Cardiac fibroblast (primary cell): ENCODE data around the gene LRMDA.
A peak's percentile ranks its signal among the peaks of the same experiment; 100 is the strongest.

Experiments
- DNase-seq, 2 donors: peaks; one replicate each; pipeline versions ENCODE4 v3.0.0 to v3.0.0-alpha.2; 2010; ENCODE audit warnings: low read depth in 2 of 2
- H3K4me3 ChIP-seq, 2 donors: replicated peaks in 1 of 2; 1 replicate in 1 of 2; 2 replicates in 1 of 2; pipeline ENCODE4 v1.5.1; 2011; ENCODE audit warnings: low read depth in 2 of 2, low read length in 2 of 2, mild to moderate bottlenecking in 2 of 2, moderate library complexity in 1 of 2
- TF ChIP-seq, protein P1 (sequence below): IDR thresholded peaks from one replicate; pipeline ENCODE4 v1.5.1; 2011; ENCODE audit warnings: low read depth, mild to moderate bottlenecking, low read length, inconsistent platforms

Gene LRMDA

DNA sequence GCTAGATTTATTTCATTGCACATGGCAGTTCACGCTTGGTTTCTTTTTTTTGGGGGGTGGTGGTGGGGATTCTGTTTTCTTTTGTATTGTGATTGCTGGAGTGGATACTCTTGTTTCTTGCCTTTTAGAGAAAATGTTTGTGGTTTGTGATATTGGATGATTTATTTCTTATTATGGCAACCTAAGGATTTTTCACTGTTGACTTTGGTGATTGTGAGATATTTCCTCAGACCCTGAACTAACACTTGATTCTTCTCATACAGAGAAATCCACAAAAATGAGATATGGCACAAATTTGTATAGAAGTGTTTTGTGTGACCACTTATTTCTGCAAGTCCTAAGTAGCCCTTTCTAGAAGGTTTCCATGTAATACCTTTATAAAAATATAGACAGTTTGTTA, 871.1 kb downstream of the LRMDA start:
- TF ChIP-seq, protein P1, sequence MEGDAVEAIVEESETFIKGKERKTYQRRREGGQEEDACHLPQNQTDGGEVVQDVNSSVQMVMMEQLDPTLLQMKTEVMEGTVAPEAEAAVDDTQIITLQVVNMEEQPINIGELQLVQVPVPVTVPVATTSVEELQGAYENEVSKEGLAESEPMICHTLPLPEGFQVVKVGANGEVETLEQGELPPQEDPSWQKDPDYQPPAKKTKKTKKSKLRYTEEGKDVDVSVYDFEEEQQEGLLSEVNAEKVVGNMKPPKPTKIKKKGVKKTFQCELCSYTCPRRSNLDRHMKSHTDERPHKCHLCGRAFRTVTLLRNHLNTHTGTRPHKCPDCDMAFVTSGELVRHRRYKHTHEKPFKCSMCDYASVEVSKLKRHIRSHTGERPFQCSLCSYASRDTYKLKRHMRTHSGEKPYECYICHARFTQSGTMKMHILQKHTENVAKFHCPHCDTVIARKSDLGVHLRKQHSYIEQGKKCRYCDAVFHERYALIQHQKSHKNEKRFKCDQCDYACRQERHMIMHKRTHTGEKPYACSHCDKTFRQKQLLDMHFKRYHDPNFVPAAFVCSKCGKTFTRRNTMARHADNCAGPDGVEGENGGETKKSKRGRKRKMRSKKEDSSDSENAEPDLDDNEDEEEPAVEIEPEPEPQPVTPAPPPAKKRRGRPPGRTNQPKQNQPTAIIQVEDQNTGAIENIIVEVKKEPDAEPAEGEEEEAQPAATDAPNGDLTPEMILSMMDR = no peak
- no peak overlapping the region for H3K4me3 ChIP-seq
- peak in 1 of 2 donors; percentile 31 for DNase-seq

DNA sequence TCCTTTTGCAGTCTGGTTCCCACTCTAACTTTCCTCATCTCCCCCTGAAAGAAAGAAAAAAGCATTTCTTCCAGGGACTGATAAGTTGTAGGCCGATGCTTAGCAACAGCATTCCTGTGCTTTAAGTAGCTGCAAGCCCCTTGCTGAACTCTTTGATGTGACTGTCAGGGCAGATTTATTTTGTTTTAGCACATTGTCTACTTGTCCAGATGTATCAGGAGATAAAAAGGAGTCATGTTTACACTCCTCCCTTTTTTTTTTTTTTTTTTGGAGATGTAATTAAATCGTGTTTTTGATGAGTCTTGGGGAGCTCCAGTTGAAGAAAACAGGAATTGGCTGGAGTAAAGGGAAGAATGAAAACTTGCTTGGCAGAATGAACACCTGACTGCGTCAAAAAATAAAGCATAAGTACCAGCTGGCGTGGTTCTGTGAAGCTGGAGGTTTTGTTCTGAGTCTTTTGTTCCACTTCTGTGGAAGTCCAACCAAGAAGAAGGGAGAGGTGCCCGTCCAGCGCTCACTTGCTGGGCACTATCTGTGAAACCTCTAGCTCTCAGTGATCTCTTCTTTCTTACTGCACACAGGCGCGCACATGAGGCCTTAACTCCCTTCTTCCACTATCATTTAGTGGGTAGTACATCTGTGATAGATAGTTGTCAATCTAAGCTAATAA, 871.7 kb downstream of the LRMDA start:
- TF ChIP-seq, protein P1 = no peak
- DNase-seq = peak; percentile 31 to 34
- H3K4me3 ChIP-seq = no peak overlapping the region

DNA sequence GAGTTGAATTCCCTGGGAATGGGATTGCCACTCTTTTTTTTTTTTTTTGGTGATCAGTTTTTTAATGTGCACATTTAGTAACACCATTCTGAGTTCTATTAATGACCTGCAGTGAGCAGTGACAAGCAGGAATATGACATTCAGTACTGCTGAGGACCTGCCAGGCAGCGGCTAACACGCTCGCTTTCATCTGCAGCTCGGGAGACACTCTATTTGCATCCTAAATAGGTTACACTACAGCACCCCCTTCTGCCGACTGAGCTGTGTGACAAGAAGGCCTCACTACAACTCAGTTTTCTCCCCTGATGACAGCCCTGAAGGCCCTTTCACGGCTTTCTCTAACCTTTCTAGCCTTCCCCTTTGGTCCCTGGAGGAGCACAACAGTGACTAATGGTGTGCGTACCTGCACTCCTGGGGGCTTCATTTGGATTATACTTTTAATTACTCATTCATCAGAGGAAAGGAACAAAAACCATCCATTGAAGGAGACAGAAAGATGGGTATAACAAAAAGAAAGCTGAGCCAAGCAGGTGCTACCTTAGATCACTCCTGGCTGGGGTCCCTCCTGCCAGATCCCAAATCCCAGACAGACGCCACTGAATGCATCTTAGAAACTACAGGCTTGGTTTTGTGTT, 872.4 kb downstream of the LRMDA start:
- DNase-seq = peak; percentile 84 to 88
- TF ChIP-seq, protein P1 = peak; percentile 69
- H3K4me3 ChIP-seq = no peak overlapping the region

DNA sequence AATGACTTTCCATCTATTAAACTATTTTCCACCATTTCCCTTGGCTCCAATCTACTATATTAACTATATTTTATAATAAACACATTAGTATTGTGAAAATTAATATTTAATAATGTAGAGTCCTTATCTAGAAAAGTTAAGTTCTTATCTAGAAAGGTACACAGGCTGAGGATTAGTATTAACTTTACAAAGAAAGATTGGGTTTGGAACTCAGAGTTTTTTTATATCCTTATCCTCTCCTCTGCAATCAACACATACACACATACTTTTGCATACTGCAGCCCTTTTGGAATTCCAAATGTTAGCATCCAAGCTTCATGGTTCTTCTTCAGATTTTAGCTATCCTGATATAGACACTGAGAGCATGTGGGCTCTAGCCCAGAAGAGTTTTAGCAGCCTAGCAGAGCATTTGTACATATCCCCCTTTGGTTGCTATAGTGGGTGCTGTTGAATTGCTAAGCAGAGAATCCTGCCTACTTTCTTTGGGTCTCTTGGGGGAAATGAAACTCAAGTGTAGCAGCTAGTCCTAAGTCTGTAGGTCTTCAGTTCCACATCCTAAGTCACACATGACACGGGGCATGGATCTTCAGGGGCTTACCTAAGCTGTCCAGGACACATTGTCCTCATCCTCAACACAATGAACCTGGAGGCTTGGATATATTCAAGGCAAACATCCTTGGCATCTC, 874.6 kb downstream of the LRMDA start:
- TF ChIP-seq, protein P1 = no peak
- DNase-seq = no peak
- H3K4me3 ChIP-seq = no peak overlapping the region

DNA sequence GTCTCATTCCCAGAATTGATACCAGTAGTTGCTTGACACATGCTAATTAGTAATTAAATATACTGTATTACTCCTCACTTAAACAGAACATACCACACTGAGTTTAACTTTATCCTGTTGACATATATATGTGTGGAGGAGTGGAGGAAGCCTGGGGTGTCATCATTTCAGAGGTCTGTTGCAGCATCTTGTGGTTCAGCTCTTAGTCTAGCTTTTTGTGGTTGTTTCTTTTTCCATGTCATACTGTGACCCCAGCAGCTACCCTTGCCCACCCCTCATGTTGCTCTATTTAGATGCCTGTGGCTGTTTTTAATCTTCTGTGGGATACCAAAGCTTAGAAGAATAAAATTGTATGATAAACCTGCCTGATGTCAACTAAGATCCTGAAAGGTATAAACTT, 875.4 kb downstream of the LRMDA start:
- peak; percentile 49 to 58 for DNase-seq
- TF ChIP-seq, protein P1 = no peak
- no peak overlapping the region for H3K4me3 ChIP-seq

DNA sequence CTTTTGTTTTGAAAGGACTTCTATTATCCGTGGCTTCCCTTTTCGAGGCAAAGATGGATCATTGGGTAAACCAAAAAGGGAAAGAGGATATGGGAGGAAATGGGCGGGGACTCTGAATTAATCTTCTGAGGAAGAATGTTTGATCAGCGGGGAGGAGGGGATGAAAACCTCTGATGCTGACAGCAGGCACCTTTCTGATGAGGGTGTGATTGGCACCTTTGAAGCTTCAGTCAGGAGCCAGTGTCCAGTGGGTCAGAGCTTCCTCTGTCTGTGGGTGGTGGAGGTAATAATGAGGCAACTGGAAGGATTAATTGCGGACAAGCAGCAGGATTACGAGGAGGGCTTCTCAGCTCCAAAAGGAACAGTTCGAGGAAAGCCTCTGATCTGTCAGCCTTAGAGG, 877.6 kb downstream of the LRMDA start:
- TF ChIP-seq, protein P1 = no peak
- H3K4me3 ChIP-seq = no peak overlapping the region
- DNase-seq = no peak
